ENCODE measurements around the gene PDC.

The PDC gene

GRCh38 chr1:186401446-186401845 is 59.5 kb downstream of the PDC start:
- peak; percentile 24 for DNase-seq (ENCODE audit: low read depth)

Measured in amniotic epithelial cell (primary cell).